SK-N-SH (cell line): ENCODE measurements around the gene SLC25A47. TPM values are rescaled to one million over a fixed set of nuclear protein-coding genes. Genes with fewer than 3 reads are reported as not detected.

ENCODE experiments used
- CTCF ChIA-PET: fragments of 300-600, 350-600 bp; formaldehyde crosslinking; extraction: SDS; loops from one replicate; lab custom pipeline; 2021; lab: Yijun Ruan, JAX
- POLR2A ChIA-PET: fragments of 350-600 bp; sonication (Branson Sonifier 250); formaldehyde crosslinking; extraction: SDS; loops from one replicate; lab custom pipeline; 2020; ENCODE audit warnings: antibody characterized with exemption, inconsistent platforms; lab: Yijun Ruan, JAX
- DNase-seq: peaks from one replicate; pipeline ENCODE4 v3.0.0; 2012
- H2AFZ ChIP-seq: fragments of 200-600 bp; sonication (generic); 2 replicates; pipeline ENCODE4 v1.8.1; 2016; ENCODE audit warnings: antibody characterized with exemption, mild to moderate bottlenecking, low read depth
- H3F3A ChIP-seq: fragments of 200-600 bp; sonication (generic); replicated peaks from 2 replicates; pipeline ENCODE3; 2016; ENCODE audit warnings: antibody characterized with exemption, mild to moderate bottlenecking; ENCODE audit not compliant: insufficient read depth
- H3K27ac ChIP-seq, 2 experiments: fragments of 200-500 bp in 1 of 2; fragments of 200-600 bp in 1 of 2; sonication (Bioruptor generic) in 1 of 2; sonication (generic), shearing (Covaris generic) in 1 of 2; 2 replicates each; pipeline versions ENCODE4 v1.5.1 to v1.6.1; 2014 to 2016; ENCODE audit warnings: low read depth in 2 of 2, inconsistent platforms in 1 of 2, low read length in 1 of 2, mild to moderate bottlenecking in 1 of 2, mixed read lengths in 1 of 2
- H3K27me3 ChIP-seq: fragments of 200-600 bp; sonication (generic), shearing (Covaris generic); 2 replicates; pipeline ENCODE4 v1.6.1; 2016; ENCODE audit warnings: mixed run types; ENCODE audit not compliant: insufficient read depth
- H3K36me3 ChIP-seq, 2 experiments: fragments of 200-500 bp in 1 of 2; fragments of 200-600 bp in 1 of 2; sonication (Bioruptor generic) in 1 of 2; sonication (generic) in 1 of 2; replicated peaks in 1 of 2; 2 replicates each; pipeline versions ENCODE3 to v1.5.1; 2014 to 2016; ENCODE audit warnings: low read length in 1 of 2, mild to moderate bottlenecking in 1 of 2; ENCODE audit not compliant: insufficient read depth in 2 of 2, control insufficient read depth in 1 of 2
- H3K4me1 ChIP-seq, 2 experiments: fragments of 200-500 bp in 1 of 2; fragments of 200-600 bp in 1 of 2; sonication (Bioruptor generic) in 1 of 2; sonication (generic), shearing (Covaris generic) in 1 of 2; 2 replicates each; pipeline versions ENCODE4 v1.5.1 to v1.6.1; 2014 to 2016; ENCODE audit warnings: low read depth in 1 of 2, low read length in 1 of 2, mixed run types in 1 of 2; ENCODE audit not compliant: insufficient read depth in 2 of 2, control insufficient read depth in 1 of 2
- H3K4me2 ChIP-seq: fragments of 200-600 bp; sonication (generic), shearing (Covaris generic); 2 replicates; pipeline ENCODE4 v1.6.1; 2017; ENCODE audit warnings: mixed run types
- H3K4me3 ChIP-seq, 2 experiments: fragments of 200-500 bp in 1 of 2; fragments of 200-600 bp in 1 of 2; sonication (Bioruptor generic) in 1 of 2; sonication (generic), shearing (Covaris generic) in 1 of 2; 2 replicates each; pipeline versions ENCODE4 v1.5.1 to v1.8.1; 2014 to 2016; ENCODE audit warnings: low read depth in 2 of 2, inconsistent platforms in 1 of 2, low read length in 1 of 2, mild to moderate bottlenecking in 1 of 2, mixed read lengths in 1 of 2, moderate library complexity in 1 of 2
- H3K79me2 ChIP-seq: fragments of 200-600 bp; sonication (generic); 2 replicates; pipeline ENCODE4 v1.8.1; 2017; ENCODE audit warnings: mild to moderate bottlenecking; ENCODE audit not compliant: insufficient read depth
- H3K9ac ChIP-seq: fragments of 200-600 bp; sonication (generic); 2 replicates; pipeline ENCODE4 v1.6.1; 2017; ENCODE audit warnings: mixed run types
- H3K9me2 ChIP-seq: fragments of 200-600 bp; sonication (generic); 2 replicates; pipeline ENCODE4 v1.6.1; 2017; ENCODE audit warnings: mixed run types
- H3K9me3 ChIP-seq: fragments of 200-600 bp; sonication (generic); 2 replicates; pipeline ENCODE4 v1.6.1; 2017; ENCODE audit warnings: mixed run types, mild to moderate bottlenecking, moderate library complexity
- H4K20me1 ChIP-seq: fragments of 200-600 bp; sonication (generic); 2 replicates; pipeline ENCODE4 v1.6.1; 2017; ENCODE audit warnings: mild to moderate bottlenecking, mixed run types; ENCODE audit not compliant: insufficient read depth
- ELF1 ChIP-seq: IDR thresholded peaks from 2 replicates; pipeline ENCODE4 v1.4.0; 2012
- EP300 ChIP-seq, 2 experiments: IDR thresholded peaks; 2 replicates each; pipeline versions ENCODE4 v1.4.0 to v1.6.1; 2012; ENCODE audit warnings: borderline replicate concordance in 1 of 2, low read depth in 1 of 2, low read length in 1 of 2
- FOSL2 ChIP-seq: IDR thresholded peaks from 2 replicates; pipeline ENCODE4 v1.4.0; 2012; ENCODE audit warnings: low read depth, mild to moderate bottlenecking, moderate library complexity, borderline replicate concordance
- FOXJ3 ChIP-seq: sonication (generic); formaldehyde crosslinking; IDR thresholded peaks from 2 replicates; pipeline ENCODE4 v1.5.1; 2020; ENCODE audit warnings: mild to moderate bottlenecking, missing genetic modification reagents
- FOXM1 ChIP-seq: IDR thresholded peaks from 2 replicates; pipeline ENCODE4 v1.4.0; 2012; ENCODE audit warnings: low read depth, mild to moderate bottlenecking
- GABPA ChIP-seq: IDR thresholded peaks from 2 replicates; pipeline ENCODE4 v1.4.0; 2012; ENCODE audit warnings: low read depth, mild to moderate bottlenecking
- JUND ChIP-seq: IDR thresholded peaks from 2 replicates; pipeline ENCODE4 v1.4.0; 2012
- MXI1 ChIP-seq: IDR thresholded peaks from 2 replicates; pipeline ENCODE4 v1.6.1; 2012; ENCODE audit warnings: mild to moderate bottlenecking, low read depth, low read length, improper control_type of control experiment
- NRF1 ChIP-seq: IDR thresholded peaks from 2 replicates; pipeline ENCODE4 v1.6.1; 2012; ENCODE audit warnings: low read depth, mild to moderate bottlenecking, low read length
- POLR2AphosphoS5 ChIP-seq: IDR thresholded peaks from 2 replicates; pipeline ENCODE4 v1.6.1; 2012; ENCODE audit warnings: low read depth, low read length
- RAD21 ChIP-seq: IDR thresholded peaks from 2 replicates; pipeline ENCODE4 v1.6.1; 2012; ENCODE audit warnings: mild to moderate bottlenecking, low read length
- RFX5 ChIP-seq: IDR thresholded peaks from 2 replicates; pipeline ENCODE4 v1.6.1; 2012; ENCODE audit warnings: mild to moderate bottlenecking, improper control_type of control experiment, low read length
- SIN3A ChIP-seq: IDR thresholded peaks from 2 replicates; pipeline ENCODE4 v1.6.1; 2012; ENCODE audit warnings: low read depth, mild to moderate bottlenecking, low read length, moderate library complexity, borderline replicate concordance
- YY1 ChIP-seq: IDR thresholded peaks from 2 replicates; pipeline ENCODE4 v1.4.0; 2012; ENCODE audit warnings: low read depth, mild to moderate bottlenecking
- WGBS: methylation state at CpG from one replicate; pipeline ENCODE4 v1.1.6; 2017; ENCODE audit warnings: low lambda C conversion rate; 5-methylcytosine and 5-hydroxymethylcytosine counted together
- polyA plus RNA-seq, 3 experiments: library from polyadenylated mRNA; depleted of rRNA; stranded (reverse); fragments of >200 nt; gene quantifications; 2 replicates each; pipeline ENCODE4 v1.2.3, GENCODE V29; 2012
- TF ChIP-seq, protein P1 (sequence below): fragments of 150-350 bp; IDR thresholded peaks from 2 replicates; pipeline ENCODE4 v1.6.1; 2017; ENCODE audit warnings: antibody characterized with exemption, low read length, low read depth, borderline replicate concordance
- TF ChIP-seq, protein P2 (sequence below): IDR thresholded peaks from 2 replicates; pipeline ENCODE4 v1.4.0; 2012; ENCODE audit warnings: low read depth, borderline replicate concordance
- TF ChIP-seq, protein P3 (sequence below): IDR thresholded peaks from 2 replicates; pipeline ENCODE4 v1.4.0; 2012; ENCODE audit warnings: low read depth
- TF ChIP-seq, protein P4 (sequence below): IDR thresholded peaks from 2 replicates; pipeline ENCODE4 v1.6.1; 2012; ENCODE audit warnings: mild to moderate bottlenecking, low read depth, low read length, moderate library complexity

Gene SLC25A47
- polyA plus RNA-seq, 1 of the 3 experiments (the other 2 are of a cell fraction): not detected

DNA sequence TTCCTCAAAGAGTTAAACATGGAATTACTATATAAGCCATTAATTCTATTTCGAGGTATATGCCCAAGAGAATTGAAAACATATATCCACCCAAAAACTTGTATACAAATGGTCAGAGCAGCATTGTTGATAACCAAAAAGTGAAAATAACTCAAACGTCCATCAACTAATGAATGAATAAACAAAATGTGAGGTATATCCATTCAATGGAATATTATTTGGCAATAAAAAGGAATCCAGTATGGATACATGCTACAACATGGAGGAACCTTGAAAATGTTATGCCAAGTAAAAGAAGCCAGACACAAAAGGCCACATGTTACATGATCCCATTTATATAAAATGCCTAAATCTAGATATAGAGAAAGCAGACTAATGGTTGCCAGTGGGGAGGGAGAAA is 36.0 kb downstream of the SLC25A47 start:
- 91% methylated on average over 2 of the region's 2 CpGs for WGBS
- H3K9me2 ChIP-seq: no peaks in the 10 kb centered on the region
- no peaks in the 10 kb centered on the region for H3K27me3 ChIP-seq
- H3K36me3 ChIP-seq: peaks cover 63 to 72% of the 10 kb centered on the region in 2 experiments
- CTCF ChIA-PET: no interaction called here
- DNase-seq: no peak
- H3F3A ChIP-seq: no peaks in the 10 kb centered on the region
- H3K4me3 ChIP-seq: no peak overlapping the region
- H3K9ac ChIP-seq: no peak overlapping the region
- H3K4me2 ChIP-seq: no peak overlapping the region
- TF ChIP-seq RFX5 (no peak), EP300 (IDR thresholded peaks at IDR 0.05; ENCODE audit: borderline replicate concordance in 1 of 2, low read depth in 1 of 2, low read length in 1 of 2) (no peak), NRF1 (no peak), ELF1 (no peak), FOXJ3 (CRISPR knock-in tag) (no peak), FOSL2 (no peak), SIN3A (no peak), JUND (no peak), GABPA (no peak), YY1 (no peak)
- TF ChIP-seq, protein P1, sequence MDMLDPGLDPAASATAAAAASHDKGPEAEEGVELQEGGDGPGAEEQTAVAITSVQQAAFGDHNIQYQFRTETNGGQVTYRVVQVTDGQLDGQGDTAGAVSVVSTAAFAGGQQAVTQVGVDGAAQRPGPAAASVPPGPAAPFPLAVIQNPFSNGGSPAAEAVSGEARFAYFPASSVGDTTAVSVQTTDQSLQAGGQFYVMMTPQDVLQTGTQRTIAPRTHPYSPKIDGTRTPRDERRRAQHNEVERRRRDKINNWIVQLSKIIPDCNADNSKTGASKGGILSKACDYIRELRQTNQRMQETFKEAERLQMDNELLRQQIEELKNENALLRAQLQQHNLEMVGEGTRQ: no peak
- TF ChIP-seq, protein P2, sequence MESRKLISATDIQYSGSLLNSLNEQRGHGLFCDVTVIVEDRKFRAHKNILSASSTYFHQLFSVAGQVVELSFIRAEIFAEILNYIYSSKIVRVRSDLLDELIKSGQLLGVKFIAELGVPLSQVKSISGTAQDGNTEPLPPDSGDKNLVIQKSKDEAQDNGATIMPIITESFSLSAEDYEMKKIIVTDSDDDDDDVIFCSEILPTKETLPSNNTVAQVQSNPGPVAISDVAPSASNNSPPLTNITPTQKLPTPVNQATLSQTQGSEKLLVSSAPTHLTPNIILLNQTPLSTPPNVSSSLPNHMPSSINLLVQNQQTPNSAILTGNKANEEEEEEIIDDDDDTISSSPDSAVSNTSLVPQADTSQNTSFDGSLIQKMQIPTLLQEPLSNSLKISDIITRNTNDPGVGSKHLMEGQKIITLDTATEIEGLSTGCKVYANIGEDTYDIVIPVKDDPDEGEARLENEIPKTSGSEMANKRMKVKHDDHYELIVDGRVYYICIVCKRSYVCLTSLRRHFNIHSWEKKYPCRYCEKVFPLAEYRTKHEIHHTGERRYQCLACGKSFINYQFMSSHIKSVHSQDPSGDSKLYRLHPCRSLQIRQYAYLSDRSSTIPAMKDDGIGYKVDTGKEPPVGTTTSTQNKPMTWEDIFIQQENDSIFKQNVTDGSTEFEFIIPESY: no peak
- TF ChIP-seq, all 33 proteins: peak for 0
- H4K20me1 ChIP-seq: no peaks in the 10 kb centered on the region
- H3K4me1 ChIP-seq: peaks cover 0 to 3% of the 10 kb centered on the region in 2 experiments; a peak in 2 of 4 replicates
- no peak overlapping the region for H3K27ac ChIP-seq
- H3K79me2 ChIP-seq: no peaks in the 10 kb centered on the region; the same call in 1 of the 2 replicates
- POLR2A ChIA-PET: no interaction called here
- H3K9me3 ChIP-seq: no peaks in the 10 kb centered on the region
- H2AFZ ChIP-seq: no peak overlapping the region

DNA sequence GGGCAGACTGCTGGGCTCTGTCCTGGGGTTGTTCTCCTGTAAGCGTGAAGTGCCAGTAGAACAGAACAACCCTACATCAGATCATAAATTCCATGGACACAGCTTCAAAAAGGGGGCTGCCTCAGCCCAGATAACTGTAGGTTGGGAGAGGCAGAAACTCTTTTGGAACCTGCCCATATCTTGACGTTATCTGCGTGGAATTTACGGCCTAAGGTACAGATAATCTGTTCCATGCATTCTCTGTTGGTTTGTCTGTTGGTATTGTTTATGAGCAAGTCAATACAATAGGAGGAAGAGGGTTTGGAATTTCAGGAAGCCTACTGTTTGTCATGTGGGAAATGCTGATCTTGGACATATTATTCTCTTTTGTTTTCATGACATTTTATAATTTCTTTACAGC is 36.7 kb downstream of the SLC25A47 start:
- CTCF ChIA-PET: no interaction called here
- no peak for TF ChIP-seq RAD21
- TF ChIP-seq, protein P3, sequence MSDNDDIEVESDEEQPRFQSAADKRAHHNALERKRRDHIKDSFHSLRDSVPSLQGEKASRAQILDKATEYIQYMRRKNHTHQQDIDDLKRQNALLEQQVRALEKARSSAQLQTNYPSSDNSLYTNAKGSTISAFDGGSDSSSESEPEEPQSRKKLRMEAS: no peak
- no peak for TF ChIP-seq POLR2AphosphoS5
- no peak for TF ChIP-seq MXI1
- TF ChIP-seq FOXM1: no peak
- TF ChIP-seq, protein P1: no peak
- TF ChIP-seq, protein P4, sequence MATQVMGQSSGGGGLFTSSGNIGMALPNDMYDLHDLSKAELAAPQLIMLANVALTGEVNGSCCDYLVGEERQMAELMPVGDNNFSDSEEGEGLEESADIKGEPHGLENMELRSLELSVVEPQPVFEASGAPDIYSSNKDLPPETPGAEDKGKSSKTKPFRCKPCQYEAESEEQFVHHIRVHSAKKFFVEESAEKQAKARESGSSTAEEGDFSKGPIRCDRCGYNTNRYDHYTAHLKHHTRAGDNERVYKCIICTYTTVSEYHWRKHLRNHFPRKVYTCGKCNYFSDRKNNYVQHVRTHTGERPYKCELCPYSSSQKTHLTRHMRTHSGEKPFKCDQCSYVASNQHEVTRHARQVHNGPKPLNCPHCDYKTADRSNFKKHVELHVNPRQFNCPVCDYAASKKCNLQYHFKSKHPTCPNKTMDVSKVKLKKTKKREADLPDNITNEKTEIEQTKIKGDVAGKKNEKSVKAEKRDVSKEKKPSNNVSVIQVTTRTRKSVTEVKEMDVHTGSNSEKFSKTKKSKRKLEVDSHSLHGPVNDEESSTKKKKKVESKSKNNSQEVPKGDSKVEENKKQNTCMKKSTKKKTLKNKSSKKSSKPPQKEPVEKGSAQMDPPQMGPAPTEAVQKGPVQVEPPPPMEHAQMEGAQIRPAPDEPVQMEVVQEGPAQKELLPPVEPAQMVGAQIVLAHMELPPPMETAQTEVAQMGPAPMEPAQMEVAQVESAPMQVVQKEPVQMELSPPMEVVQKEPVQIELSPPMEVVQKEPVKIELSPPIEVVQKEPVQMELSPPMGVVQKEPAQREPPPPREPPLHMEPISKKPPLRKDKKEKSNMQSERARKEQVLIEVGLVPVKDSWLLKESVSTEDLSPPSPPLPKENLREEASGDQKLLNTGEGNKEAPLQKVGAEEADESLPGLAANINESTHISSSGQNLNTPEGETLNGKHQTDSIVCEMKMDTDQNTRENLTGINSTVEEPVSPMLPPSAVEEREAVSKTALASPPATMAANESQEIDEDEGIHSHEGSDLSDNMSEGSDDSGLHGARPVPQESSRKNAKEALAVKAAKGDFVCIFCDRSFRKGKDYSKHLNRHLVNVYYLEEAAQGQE: no peak
- POLR2A ChIA-PET: no interaction called here
- H3K9me2 ChIP-seq: no peaks in the 10 kb centered on the region
- H3K9ac ChIP-seq: no peak overlapping the region
- H3K4me1 ChIP-seq: peaks cover 0 to 3% of the 10 kb centered on the region in 2 experiments; a peak in 2 of 4 replicates
- no peak overlapping the region for H3K4me2 ChIP-seq
- H3F3A ChIP-seq: no peaks in the 10 kb centered on the region
- 95% methylated on average over 4 of the region's 4 CpGs for WGBS
- DNase-seq: no peak
- no peaks in the 10 kb centered on the region for H3K9me3 ChIP-seq
- no peaks in the 10 kb centered on the region; the same call in 1 of the 2 replicates for H3K79me2 ChIP-seq
- H3K27me3 ChIP-seq: no peaks in the 10 kb centered on the region
- H3K36me3 ChIP-seq: peaks cover 62 to 69% of the 10 kb centered on the region in 2 experiments
- no peak overlapping the region for H3K4me3 ChIP-seq
- H4K20me1 ChIP-seq: no peaks in the 10 kb centered on the region
- H2AFZ ChIP-seq: no peak overlapping the region
- no peak overlapping the region for H3K27ac ChIP-seq
